T47D (cell line): Measurements from ENCODE around the gene EXOSC2.
A peak's percentile ranks its signal among the peaks of the same experiment; 100 is the strongest.

Experiments used
- DNase-seq, 2 experiments: peaks; one replicate each; pipeline versions ENCODE4 v3.0.0 to v3.0.0-alpha.2; 2011 to 2012; ENCODE audit warnings: low read depth in 1 of 2, low spot score in 1 of 2
- JUND ChIP-seq: IDR thresholded peaks from 2 replicates; pipeline ENCODE4 v1.6.1; 2012; ENCODE audit warnings: low read depth
- in situ Hi-C: cut with HindIII; loops from 2 replicates; pipeline ENCODE4 v1.10.0; 2016; ENCODE audit warnings: low sequenced_read_pairs, low pct_unique_long_range_greater_than_20kb

Gene EXOSC2

DNA sequence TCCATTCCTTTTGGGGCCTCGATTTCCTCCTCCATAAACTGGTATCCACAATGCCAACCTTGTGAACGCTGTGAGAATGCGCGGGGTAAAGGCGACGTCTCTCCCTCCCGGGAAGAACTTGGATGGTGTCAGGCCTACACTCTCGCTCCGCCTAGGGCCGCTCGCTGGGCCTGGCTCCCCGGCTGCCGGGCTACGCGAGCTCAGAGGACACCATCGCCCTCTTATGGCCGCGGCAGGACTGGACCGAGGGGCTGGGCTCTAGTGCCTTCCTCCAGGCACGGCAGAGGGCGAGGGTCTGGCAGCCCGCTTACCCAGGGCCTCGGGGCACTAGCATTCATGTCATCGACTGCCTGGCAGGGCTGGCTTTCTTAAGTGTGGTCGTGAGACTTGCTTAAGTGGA is 1.3 kb upstream of the EXOSC2 start:
- TF ChIP-seq JUND: no peak
- DNase-seq: no peak
- in situ Hi-C loops: no loop called here

- in situ Hi-C loops: no loop called here
- DNase-seq: no peak
- TF ChIP-seq JUND: no peak
Observed at GRCh38 chr9:130693101-130693425, 517 bp upstream of the EXOSC2 start.

DNA sequence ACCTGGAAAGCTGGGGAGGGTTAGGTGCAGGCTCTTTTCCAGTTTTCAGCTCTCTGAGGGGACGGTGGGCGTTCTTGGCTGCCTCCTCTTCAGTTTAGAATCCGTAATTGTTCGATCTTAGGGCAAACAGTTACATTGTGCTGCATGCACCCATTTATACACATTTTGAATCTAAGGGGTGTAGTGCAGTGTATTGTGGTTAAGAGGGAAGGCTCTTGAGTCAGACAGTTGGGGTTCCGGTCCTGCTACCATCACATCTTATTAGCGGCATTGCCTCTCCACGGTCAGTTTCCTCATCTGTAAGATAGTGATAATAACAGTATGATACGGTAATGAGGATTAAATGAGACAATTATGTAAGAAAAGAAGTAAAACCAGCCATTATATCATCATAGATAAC is 625 bp downstream of the EXOSC2 start:
- in situ Hi-C loops: no loop called here
- no peak for DNase-seq
- TF ChIP-seq JUND: no peak

DNA sequence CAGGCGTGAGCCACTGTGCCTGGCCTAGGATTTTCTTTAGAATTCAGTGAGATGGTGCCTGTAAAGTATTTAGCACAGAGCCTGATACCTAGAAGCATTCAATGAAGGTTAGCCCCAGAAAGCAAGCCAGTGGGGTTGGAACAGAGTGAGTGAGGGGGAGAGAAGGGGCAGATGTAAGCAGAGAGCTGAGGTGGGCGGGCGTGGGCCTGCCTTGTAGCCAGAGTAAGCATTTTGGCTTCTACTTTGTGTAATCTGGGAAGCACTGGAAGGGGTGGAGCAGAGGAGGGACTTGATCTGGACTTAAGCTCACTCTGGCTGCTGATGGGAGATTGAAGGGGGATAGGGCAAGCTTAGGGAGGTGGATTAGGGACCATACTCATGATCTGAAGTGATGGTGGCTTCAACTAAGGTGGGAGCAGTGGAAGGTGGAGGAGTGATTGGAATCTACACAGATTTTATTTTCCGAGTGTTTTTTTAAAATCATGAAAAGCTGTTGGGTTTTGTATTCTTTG is 2.6 kb downstream of the EXOSC2 start:
- TF ChIP-seq JUND: no peak
- in situ Hi-C loops: no loop called here
- no peak for DNase-seq

- no peak for DNase-seq
- in situ Hi-C loops: no loop called here
- no peak for TF ChIP-seq JUND
Observed at GRCh38 chr9:130696996-130697395, 3.4 kb downstream of the EXOSC2 start.

DNA sequence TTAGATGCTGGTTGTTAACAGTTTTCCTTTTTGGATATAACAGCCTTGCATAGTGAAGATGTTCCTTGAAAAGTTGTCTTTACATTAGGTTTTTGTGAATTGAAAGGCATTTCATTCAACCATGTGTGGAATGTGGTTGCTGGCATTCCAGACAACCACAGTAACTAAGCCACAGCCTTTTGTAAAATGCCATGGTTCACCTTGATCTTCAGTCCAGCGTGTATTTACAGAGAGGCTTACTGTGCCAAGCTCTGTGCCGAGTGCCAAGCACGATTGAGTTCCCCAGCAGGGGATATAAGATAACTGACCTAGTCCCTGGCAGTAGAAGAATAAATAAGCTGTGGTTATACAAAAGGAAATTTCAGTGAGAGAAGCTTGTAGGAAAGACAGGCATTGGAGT is 4.9 kb downstream of the EXOSC2 start:
- no peak for TF ChIP-seq JUND
- in situ Hi-C loops: no loop called here
- peak in 1 of 2 experiments; percentile 78 for DNase-seq

DNA sequence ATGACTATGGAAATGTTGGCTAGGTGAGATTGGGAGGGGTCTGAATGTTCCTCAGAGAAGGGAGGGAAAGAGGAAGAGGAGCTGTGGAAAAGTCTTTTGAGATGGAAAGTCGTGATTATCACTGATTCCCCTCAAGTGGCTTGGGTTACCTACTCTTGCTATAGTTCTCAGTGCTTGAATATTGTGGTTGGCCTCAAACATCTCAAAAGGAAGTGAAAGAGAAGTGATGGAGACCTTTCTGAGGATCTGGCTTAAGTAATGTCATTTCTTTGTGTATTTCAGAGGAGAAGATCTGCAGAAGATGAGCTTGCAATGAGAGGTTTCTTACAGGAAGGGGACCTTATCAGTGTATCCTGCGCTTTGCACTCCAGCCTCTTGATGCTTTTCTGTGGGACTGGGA is 5.5 kb downstream of the EXOSC2 start:
- no peak for TF ChIP-seq JUND
- no peak for DNase-seq
- in situ Hi-C loops: no loop called here

- TF ChIP-seq JUND: no peak
- in situ Hi-C loops: no loop called here
- peak in 1 of 2 experiments; percentile 88 for DNase-seq
Observed at GRCh38 chr9:130701059-130702022, 7.8 kb downstream of the EXOSC2 start.

- DNase-seq: no peak
Observed at GRCh38 chr9:130703501-130703900, 9.9 kb downstream of the EXOSC2 start.

GRCh38 chr9:130707225-130707976 is 13.8 kb downstream of the EXOSC2 start:
- TF ChIP-seq JUND: no peak
- peak in 1 of 2 experiments; percentile 74 for DNase-seq
- in situ Hi-C loops: no loop called here

More at GRCh38 chr9:130703501-130703900, 9.9 kb downstream of the EXOSC2 start:
- in situ Hi-C loops: no loop called here
- TF ChIP-seq JUND: no peak

DNA sequence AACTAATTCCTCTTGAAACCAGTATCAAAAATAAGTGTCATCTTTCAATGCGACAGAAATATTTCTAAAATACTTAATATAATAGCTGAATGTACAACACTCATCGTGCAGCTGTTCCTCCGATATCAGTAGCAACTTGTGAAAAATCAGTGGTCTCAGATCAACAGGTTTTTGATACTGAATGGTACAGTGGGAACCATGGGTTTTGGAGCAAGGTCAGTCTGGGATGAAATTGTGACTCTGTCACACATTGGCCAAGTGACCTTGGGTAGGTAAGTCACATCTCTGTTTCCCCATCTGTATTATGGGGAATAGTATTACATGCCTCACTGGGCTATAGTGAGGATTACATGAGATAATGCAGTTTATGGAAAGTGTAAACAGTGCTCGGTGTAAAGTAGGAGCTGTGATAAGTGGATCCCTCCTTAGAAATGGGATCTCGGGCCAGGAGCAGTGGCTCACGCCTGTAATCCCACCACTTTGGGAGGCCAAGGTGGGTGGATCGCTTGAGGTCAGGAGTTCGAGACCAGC is 17.3 kb downstream of the EXOSC2 start:
- in situ Hi-C loops: no loop called here
- TF ChIP-seq JUND: no peak
- no peak for DNase-seq

DNA sequence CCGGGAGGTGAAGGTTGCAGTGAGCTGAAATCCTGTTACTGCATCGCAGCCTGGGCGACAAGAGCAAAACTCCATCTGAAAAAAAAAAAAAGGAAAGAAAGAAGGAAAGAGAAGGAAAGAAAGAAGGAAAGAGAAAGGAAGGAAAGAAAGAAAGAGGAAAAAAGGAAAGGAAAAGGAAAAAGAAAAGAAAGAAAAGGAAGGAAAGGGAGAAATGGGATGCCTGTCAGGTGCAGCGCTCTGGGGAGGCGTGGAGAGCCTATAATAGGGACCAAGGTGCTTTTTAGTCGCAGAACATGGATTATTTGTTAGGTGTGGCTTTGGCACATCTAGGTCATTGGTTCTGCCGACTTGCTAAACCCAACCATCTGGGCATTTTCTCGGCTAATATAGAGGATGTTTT is 17.9 kb downstream of the EXOSC2 start:
- TF ChIP-seq JUND: no peak
- in situ Hi-C loops: no loop called here
- no peak for DNase-seq
